Spleen (tissue), 11 donors: ENCODE results near the gene NR0B2. TPM values are rescaled to one million over a fixed set of nuclear protein-coding genes. Genes with fewer than 3 reads are reported as not detected.

ENCODE experiments used
- DNase-seq: peaks from one replicate; pipeline ENCODE4 v3.0.0-alpha.2; 2020
- H3K27ac ChIP-seq, 8 donors: fragments of 200-600 bp; sonication (generic) in 7 of 8; 1 replicate in 4 of 8; 2 replicates in 4 of 8; pipeline versions ENCODE4 v1.5.0 to v1.8.0; 2016 to 2021; ENCODE audit warnings: inconsistent platforms in 4 of 8, mild to moderate bottlenecking in 4 of 8, moderate library complexity in 1 of 8
- H3K27me3 ChIP-seq, 7 donors: fragments of 200-600 bp; sonication (generic) in 6 of 7; replicated peaks in 1 of 7; 1 replicate in 4 of 7; 2 replicates in 3 of 7; pipeline versions ENCODE4 v1.5.0 to v1.8.0; 2016 to 2021; ENCODE audit warnings: inconsistent platforms in 3 of 7, mild to moderate bottlenecking in 1 of 7
- H3K36me3 ChIP-seq, 6 donors: fragments of 200-600 bp; sonication (generic) in 5 of 6; 1 replicate in 4 of 6; 2 replicates in 2 of 6; pipeline versions ENCODE4 v1.5.0 to v1.8.0; 2016 to 2021; ENCODE audit warnings: inconsistent platforms in 2 of 6
- H3K4me1 ChIP-seq, 6 donors: fragments of 200-600 bp; sonication (generic) in 5 of 6; 1 replicate in 3 of 6; 2 replicates in 3 of 6; pipeline versions ENCODE4 v1.5.0 to v1.8.0; 2016 to 2021; ENCODE audit warnings: inconsistent platforms in 3 of 6
- H3K4me3 ChIP-seq, 8 donors: fragments of 200-600 bp; sonication (generic) in 7 of 8; 1 replicate in 4 of 8; 2 replicates in 4 of 8; pipeline versions ENCODE4 v1.5.0 to v1.8.0; 2016 to 2021; ENCODE audit warnings: inconsistent platforms in 4 of 8, mild to moderate bottlenecking in 4 of 8, moderate library complexity in 2 of 8
- H3K9me3 ChIP-seq, 8 donors: fragments of 200-600 bp; sonication (generic) in 7 of 8; 1 replicate in 4 of 8; 2 replicates in 4 of 8; pipeline versions ENCODE4 v1.5.0 to v1.8.0; 2016 to 2021; ENCODE audit warnings: inconsistent platforms in 4 of 8
- POLR2A ChIP-seq, 3 donors: fragments of 450-650 bp; IDR thresholded peaks; one replicate each; pipeline ENCODE4 v1.5.1; 2017; ENCODE audit warnings: antibody characterized with exemption in 3 of 3, mild to moderate bottlenecking in 1 of 3
- POLR2AphosphoS5 ChIP-seq, 3 donors: sonication (generic); formaldehyde crosslinking; IDR thresholded peaks; one replicate each; pipeline ENCODE4 v1.5.1; 2017; ENCODE audit warnings: antibody characterized with exemption in 3 of 3
- WGBS, 5 donors: extraction: QIAGEN DNeasy Blood & Tissue Kit in 3 of 5; methylation state at CpG; one replicate each; pipeline versions ENCODE4 v1.1.5 to v1.1.7; 2013 to 2018; 5-methylcytosine and 5-hydroxymethylcytosine counted together
- intact Hi-C: fragments of 100-400 bp; cut with DNase I; formaldehyde crosslinking; loops from one replicate; pipeline ENCODE4 v1.15.0; 2023; ENCODE audit warnings: low total_unique reads
- polyA plus RNA-seq, 3 donors: library from polyadenylated mRNA; stranded (reverse); fragments of 200-250 nt; gene quantifications; one replicate each; pipeline ENCODE4 v1.2.1, GENCODE V29; 2013
- total RNA-seq, 7 donors: library from RNA; depleted of rRNA in 3 of 7; stranded (reverse); fragments of >200 nt in 3 of 7; fragmentation: NEBNext Ultra II Directional in 4 of 7; extraction: Animal tissue kit (Norgen Biotek cat#: 25700) in 4 of 7; gene quantifications; one replicate each; pipeline versions ENCODE4 v1.1.0 to v1.2.1, GENCODE V29; 2016 to 2021
- TF ChIP-seq, protein P1 (sequence below), 11 experiments: fragments of 200-600 bp in 7 of 11; fragments of 450-650 bp in 4 of 11; sonication (generic) in 4 of 11; IDR thresholded peaks in 8 of 11; conservative IDR thresholded peaks in 3 of 11; 1 replicate in 7 of 11; 2 replicates in 4 of 11; pipeline versions ENCODE4 v1.4.0 to v1.8.0; 2016 to 2021; ENCODE audit warnings: antibody characterized with exemption in 11 of 11, inconsistent platforms in 4 of 11, mild to moderate bottlenecking in 1 of 11
- donor health status: healthy with polysubstance abuse.
- donor health status: DM: no; HTN: no; CAD: no; lungs with moderate emphysema.
- donor health status: DM: no; HTN: no; CAD: no.
- donor health status: Bipolar disorder and iron deficiency.
- donor health status: healthy.
- donor health status: DM: no; HTN: no; CAD: no.
- donor health status: DM: yes; HTN: yes; CAD: no.

Gene NR0B2
- total and polyA plus RNA-seq, 10 donors: 0.74 to 27.1 (median 8.1) TPM

DNA sequence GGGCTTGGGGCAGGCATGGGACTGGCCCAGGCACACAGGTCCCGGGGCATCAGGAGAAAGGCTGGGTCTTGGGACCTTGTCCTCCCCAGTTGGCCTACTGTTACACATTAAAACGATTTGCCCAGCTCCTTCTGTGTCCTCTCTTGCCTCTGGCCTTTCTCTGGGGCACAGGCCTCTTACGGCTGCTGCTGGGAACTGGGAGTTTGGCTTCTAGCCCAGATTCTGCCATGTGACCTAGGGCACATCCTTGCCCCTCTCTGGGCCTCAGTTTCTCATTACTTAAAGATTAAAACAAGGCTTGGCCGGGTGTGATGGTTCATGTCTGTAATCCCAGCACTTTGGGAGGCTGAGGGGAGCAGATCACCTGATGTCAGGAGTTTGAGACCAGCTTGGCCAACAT, 32.5 kb upstream of the NR0B2 start:
- DNase-seq: peak; percentile 32
- Histone ChIP-seq H3K9me3 (no peaks in the 10 kb centered on the region), H3K27me3 (no peaks in the 10 kb centered on the region), H3K4me1 (peaks cover 0 to 20% (median 0%) of the 10 kb centered on the region in 6 donors), H3K27ac (peak overlapping the region in 1 of 8 donors; percentile 40), H3K4me3 (no peak overlapping the region), H3K36me3 (peaks cover 10 to 63% (median 59%) of the 10 kb centered on the region in 6 donors)
- intact Hi-C loops: no loop called here
- 80 to 85% (median 84%) methylated on average over 3 to 4 of the region's 4 CpGs for WGBS, 5 donors
- TF ChIP-seq POLR2AphosphoS5 (IDR thresholded peaks at IDR 0.05): no peak
- TF ChIP-seq, protein P1, sequence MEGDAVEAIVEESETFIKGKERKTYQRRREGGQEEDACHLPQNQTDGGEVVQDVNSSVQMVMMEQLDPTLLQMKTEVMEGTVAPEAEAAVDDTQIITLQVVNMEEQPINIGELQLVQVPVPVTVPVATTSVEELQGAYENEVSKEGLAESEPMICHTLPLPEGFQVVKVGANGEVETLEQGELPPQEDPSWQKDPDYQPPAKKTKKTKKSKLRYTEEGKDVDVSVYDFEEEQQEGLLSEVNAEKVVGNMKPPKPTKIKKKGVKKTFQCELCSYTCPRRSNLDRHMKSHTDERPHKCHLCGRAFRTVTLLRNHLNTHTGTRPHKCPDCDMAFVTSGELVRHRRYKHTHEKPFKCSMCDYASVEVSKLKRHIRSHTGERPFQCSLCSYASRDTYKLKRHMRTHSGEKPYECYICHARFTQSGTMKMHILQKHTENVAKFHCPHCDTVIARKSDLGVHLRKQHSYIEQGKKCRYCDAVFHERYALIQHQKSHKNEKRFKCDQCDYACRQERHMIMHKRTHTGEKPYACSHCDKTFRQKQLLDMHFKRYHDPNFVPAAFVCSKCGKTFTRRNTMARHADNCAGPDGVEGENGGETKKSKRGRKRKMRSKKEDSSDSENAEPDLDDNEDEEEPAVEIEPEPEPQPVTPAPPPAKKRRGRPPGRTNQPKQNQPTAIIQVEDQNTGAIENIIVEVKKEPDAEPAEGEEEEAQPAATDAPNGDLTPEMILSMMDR (IDR thresholded peaks at IDR 0.05 in 8 of 11, conservative IDR thresholded peaks at IDR 0.05 in 3 of 11): no peak

DNA sequence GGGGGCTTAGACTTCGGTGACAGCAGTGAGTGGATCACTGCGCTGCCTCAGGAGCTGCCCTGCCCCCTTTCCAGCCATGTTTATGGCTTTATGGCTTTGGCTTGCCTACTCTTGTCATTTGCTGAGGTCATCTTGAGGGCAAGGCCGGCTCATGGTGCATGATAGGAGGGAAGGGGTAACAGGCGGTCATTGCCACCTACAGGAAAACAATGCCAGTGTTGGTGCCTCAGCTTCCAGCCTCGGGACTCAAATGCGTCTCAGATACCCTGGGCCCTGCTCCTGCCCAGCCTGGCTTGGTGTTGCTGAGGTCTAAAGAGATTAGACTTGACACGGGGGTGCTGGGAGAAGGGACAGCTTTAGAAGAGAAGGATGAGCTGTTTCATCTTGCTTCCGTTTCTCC, 32.0 kb upstream of the NR0B2 start:
- Histone ChIP-seq H3K27ac (peak overlapping the region in 1 of 8 donors; percentile 40), H3K36me3 (peaks cover 10 to 67% (median 60%) of the 10 kb centered on the region in 6 donors)

DNA sequence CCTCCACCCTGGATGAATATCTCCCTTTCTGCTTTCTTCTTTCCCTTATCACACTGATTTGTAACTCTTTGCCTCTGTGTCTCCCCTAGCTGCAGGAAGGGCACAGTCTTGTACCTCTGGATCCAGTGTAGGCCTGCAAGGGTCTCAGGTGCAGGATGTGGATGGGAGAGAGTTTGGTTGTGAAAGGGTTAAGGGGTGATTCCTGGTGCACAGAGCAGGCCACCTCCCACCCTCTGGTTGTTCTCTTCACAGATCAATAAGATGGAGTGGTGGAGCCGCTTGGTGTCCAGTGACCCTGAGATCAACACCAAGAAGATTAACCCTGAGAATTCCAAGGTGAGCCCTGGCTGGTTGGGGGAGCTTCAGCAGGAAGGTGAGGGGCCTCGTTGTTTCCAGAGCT, 31.4 kb upstream of the NR0B2 start:
- Histone ChIP-seq H3K9me3 (no peaks in the 10 kb centered on the region), H3K27me3 (no peaks in the 10 kb centered on the region), H3K4me3 (no peak overlapping the region), H3K36me3 (peaks cover 10 to 68% (median 60%) of the 10 kb centered on the region in 6 donors), H3K27ac (no peak overlapping the region), H3K4me1 (peaks cover 0 to 29% (median 3%) of the 10 kb centered on the region in 6 donors)
- DNase-seq: peak; percentile 39
- 76 to 100% (median 82%) methylated on average over 2 of the region's 2 CpGs for WGBS, 5 donors
- TF ChIP-seq, protein P1 (IDR thresholded peaks at IDR 0.05 in 8 of 11, conservative IDR thresholded peaks at IDR 0.05 in 3 of 11): no peak
- no peak for TF ChIP-seq POLR2AphosphoS5 (IDR thresholded peaks at IDR 0.05)
- no peak for TF ChIP-seq POLR2A (IDR thresholded peaks at IDR 0.05)
- intact Hi-C loops: no loop called here

More for the DNA sequence above, 32.0 kb upstream of the NR0B2 start:
- DNase-seq: peak; percentile 30
- Histone ChIP-seq H3K4me1 (peaks cover 0 to 23% (median under 1%) of the 10 kb centered on the region in 6 donors), H3K4me3 (no peak overlapping the region), H3K9me3 (no peaks in the 10 kb centered on the region), H3K27me3 (no peaks in the 10 kb centered on the region)
- no peak for TF ChIP-seq POLR2AphosphoS5 (IDR thresholded peaks at IDR 0.05)
- TF ChIP-seq POLR2A (IDR thresholded peaks at IDR 0.05): no peak
- WGBS, 5 donors: 73 to 89% (median 81%) methylated on average over 8 of the region's 8 CpGs
- intact Hi-C loops: no loop called here

DNA sequence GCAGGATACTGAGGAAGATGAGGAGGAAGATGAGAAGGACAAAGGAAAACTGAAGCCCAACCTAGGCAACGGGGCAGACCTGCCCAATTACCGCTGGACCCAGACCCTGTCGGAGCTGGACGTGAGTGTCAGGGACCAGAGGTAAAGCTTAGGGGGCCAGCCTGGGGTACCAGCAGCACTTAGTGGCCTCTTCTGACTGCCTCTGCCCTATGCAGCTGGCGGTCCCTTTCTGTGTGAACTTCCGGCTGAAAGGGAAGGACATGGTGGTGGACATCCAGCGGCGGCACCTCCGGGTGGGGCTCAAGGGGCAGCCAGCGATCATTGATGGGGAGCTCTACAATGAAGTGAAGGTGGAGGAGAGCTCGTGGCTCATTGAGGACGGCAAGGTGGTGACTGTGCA, 28.9 kb upstream of the NR0B2 start:
- H3K27me3 ChIP-seq: no peaks in the 10 kb centered on the region
- no peak overlapping the region for H3K4me3 ChIP-seq
- H3K27ac ChIP-seq: no peak overlapping the region
- WGBS, 5 donors: 92 to 97% (median 96%) methylated on average over 12 of the region's 12 CpGs
- intact Hi-C loops: no loop called here
- TF ChIP-seq POLR2A (IDR thresholded peaks at IDR 0.05): no peak
- TF ChIP-seq, protein P1 (IDR thresholded peaks at IDR 0.05 in 8 of 11, conservative IDR thresholded peaks at IDR 0.05 in 3 of 11): no peak
- peak in 1 of 3 donors; percentile 25 for TF ChIP-seq POLR2AphosphoS5 (IDR thresholded peaks at IDR 0.05)
- peaks cover 0 to 41% (median 15%) of the 10 kb centered on the region in 6 donors for H3K4me1 ChIP-seq
- peak; percentile 29 for DNase-seq
- H3K36me3 ChIP-seq: peaks cover 10 to 90% (median 63%) of the 10 kb centered on the region in 6 donors
- no peaks in the 10 kb centered on the region for H3K9me3 ChIP-seq
